WTC11 (cell line): ENCODE data around the gene CRPPA. TPM values are rescaled to one million over a fixed set of nuclear protein-coding genes. Genes with fewer than 3 reads are reported as not detected.

Source experiments
- ATAC-seq: fragments of 200-7000 bp; cut with Tn5 transposase; 2 replicates; pipeline ENCODE4 v1.10.0; 2021; ENCODE audit warnings: mild to moderate bottlenecking, moderate library complexity
- CTCF ChIA-PET: fragments of 300-600 bp; sonication (Branson Sonifier 250); formaldehyde crosslinking; loops from one replicate; lab custom pipeline; 2021; ENCODE audit warnings: antibody characterized with exemption; lab: Charles Lee
- POLR2A ChIA-PET: fragments of 350-600 bp; sonication (Branson Sonifier 250); formaldehyde crosslinking; loops from one replicate; lab custom pipeline; 2021; ENCODE audit warnings: antibody characterized with exemption; lab: Charles Lee
- DNase-seq: peaks from one replicate; pipeline ENCODE4 v3.0.0; 2021; ENCODE audit warnings: low spot score
- H3K27ac Mint-ChIP-seq: 2 replicates; pipeline ENCODE4 v1.8.0; 2021; ENCODE audit warnings: mixed read lengths
- H3K27me3 Mint-ChIP-seq: 2 replicates; pipeline ENCODE4 v1.8.0; 2021; ENCODE audit warnings: low read depth, mild to moderate bottlenecking, moderate library complexity, mixed read lengths
- H3K36me3 Mint-ChIP-seq: 2 replicates; pipeline ENCODE4 v1.8.0; 2021; ENCODE audit warnings: mixed read lengths
- H3K4me1 Mint-ChIP-seq: 2 replicates; pipeline ENCODE4 v1.8.0; 2022; ENCODE audit warnings: mixed read lengths
- H3K4me3 Mint-ChIP-seq: 2 replicates; pipeline ENCODE4 v1.8.0; 2021; ENCODE audit warnings: mild to moderate bottlenecking, moderate library complexity, mixed read lengths
- H3K9me3 Mint-ChIP-seq: 2 replicates; pipeline ENCODE4 v1.8.0; 2021; ENCODE audit warnings: mixed read lengths
- ATF1 ChIP-seq: sonication (generic); formaldehyde crosslinking; IDR thresholded peaks from 2 replicates; pipeline ENCODE4 v1.8.1; 2023; ENCODE audit warnings: mild to moderate bottlenecking, moderate library complexity, missing genetic modification reagents
- FOXJ3 ChIP-seq: sonication (generic); formaldehyde crosslinking; IDR thresholded peaks from 2 replicates; pipeline ENCODE4 v1.9.0; 2021; ENCODE audit warnings: missing genetic modification reagents, mild to moderate bottlenecking, borderline replicate concordance
- FOXP1 ChIP-seq: sonication (generic); formaldehyde crosslinking; IDR thresholded peaks from 2 replicates; pipeline ENCODE4 v1.8.0; 2022; ENCODE audit warnings: missing genetic modification reagents, mild to moderate bottlenecking, moderate library complexity, borderline replicate concordance
- JUN ChIP-seq: sonication (generic); formaldehyde crosslinking; IDR thresholded peaks from 2 replicates; pipeline ENCODE4 v1.8.0; 2023; ENCODE audit warnings: mild to moderate bottlenecking, missing genetic modification reagents
- KAT7 ChIP-seq: sonication (generic); formaldehyde crosslinking; IDR thresholded peaks from 2 replicates; pipeline ENCODE4 v1.8.1; 2023; ENCODE audit warnings: missing genetic modification reagents, mild to moderate bottlenecking, borderline replicate concordance
- MXD4 ChIP-seq: fragments of 250-450 bp; sonication (Bioruptor Pico); IDR thresholded peaks from 2 replicates; pipeline ENCODE4 v1.8.0; 2021; ENCODE audit warnings: mild to moderate bottlenecking, moderate library complexity, borderline replicate concordance
- NR1H2 ChIP-seq: sonication (generic); formaldehyde crosslinking; IDR thresholded peaks from 2 replicates; pipeline ENCODE4 v1.9.0; 2021; ENCODE audit warnings: mild to moderate bottlenecking, moderate library complexity, missing genetic modification reagents
- PRRX2 ChIP-seq: fragments of 250-450 bp; sonication (Bioruptor Pico); IDR thresholded peaks from 2 replicates; pipeline ENCODE4 v1.8.0; 2021; ENCODE audit warnings: mild to moderate bottlenecking
- TEAD1 ChIP-seq: sonication (generic); formaldehyde crosslinking; IDR thresholded peaks from 2 replicates; pipeline ENCODE4 v1.8.0; 2022; ENCODE audit warnings: mild to moderate bottlenecking, missing genetic modification reagents
- TEAD4 ChIP-seq: sonication (generic); formaldehyde crosslinking; IDR thresholded peaks from 2 replicates; pipeline ENCODE4 v1.8.0; 2022; ENCODE audit warnings: mild to moderate bottlenecking, missing genetic modification reagents
- ZNF396 ChIP-seq: fragments of 250-450 bp; sonication (Bioruptor Pico); IDR thresholded peaks from 2 replicates; pipeline ENCODE4 v1.8.0; 2021; ENCODE audit warnings: mild to moderate bottlenecking, moderate library complexity, borderline replicate concordance
- ZNF423 ChIP-seq: fragments of 250-450 bp; sonication (Bioruptor Pico); IDR thresholded peaks from 2 replicates; pipeline ENCODE4 v2.1.2; 2022; ENCODE audit warnings: mild to moderate bottlenecking, moderate library complexity
- total RNA-seq: library from RNA; stranded (reverse); gene quantifications from 3 replicates; pipeline ENCODE4 v1.2.3, GENCODE V29; 2021
- TF ChIP-seq, protein P1 (sequence below): sonication (generic); formaldehyde crosslinking; IDR thresholded peaks from 2 replicates; pipeline ENCODE4 v1.8.0; 2022; ENCODE audit warnings: mild to moderate bottlenecking, missing genetic modification reagents
- TF ChIP-seq, protein P2 (sequence below): sonication (generic); formaldehyde crosslinking; IDR thresholded peaks from 2 replicates; pipeline ENCODE4 v1.8.1; 2022; ENCODE audit warnings: mild to moderate bottlenecking, moderate library complexity, missing genetic modification reagents
- TF ChIP-seq, protein P3 (sequence below): sonication (generic); formaldehyde crosslinking; IDR thresholded peaks from 2 replicates; pipeline ENCODE4 v1.8.0; 2022; ENCODE audit warnings: mild to moderate bottlenecking, missing genetic modification reagents
- TF ChIP-seq, protein P4 (sequence below): sonication (generic); formaldehyde crosslinking; IDR thresholded peaks from 2 replicates; pipeline ENCODE4 v1.8.0; 2023; ENCODE audit warnings: missing genetic modification reagents
- TF ChIP-seq, protein P5 (sequence below): fragments of 250-450 bp; sonication (Bioruptor Pico); IDR thresholded peaks from 2 replicates; pipeline ENCODE4 v1.9.0; 2021; ENCODE audit warnings: mild to moderate bottlenecking, borderline replicate concordance
- TF ChIP-seq, protein P6 (sequence below): sonication (generic); formaldehyde crosslinking; conservative IDR thresholded peaks from 2 replicates; pipeline ENCODE4 v1.8.1; 2023; ENCODE audit warnings: mild to moderate bottlenecking, low read depth, missing genetic modification reagents, moderate library complexity
- TF ChIP-seq, protein P7 (sequence below): fragments of 250-450 bp; sonication (Bioruptor Pico); conservative IDR thresholded peaks from 2 replicates; pipeline ENCODE4 v1.9.0; 2021; ENCODE audit warnings: mild to moderate bottlenecking
- TF ChIP-seq, protein P8 (sequence below): sonication (generic); formaldehyde crosslinking; conservative IDR thresholded peaks from 2 replicates; pipeline ENCODE4 v1.8.1; 2022; ENCODE audit warnings: mild to moderate bottlenecking, missing genetic modification reagents

The CRPPA gene
- total RNA-seq, 1 experiment from 2014 or later, result 0.87 TPM

DNA sequence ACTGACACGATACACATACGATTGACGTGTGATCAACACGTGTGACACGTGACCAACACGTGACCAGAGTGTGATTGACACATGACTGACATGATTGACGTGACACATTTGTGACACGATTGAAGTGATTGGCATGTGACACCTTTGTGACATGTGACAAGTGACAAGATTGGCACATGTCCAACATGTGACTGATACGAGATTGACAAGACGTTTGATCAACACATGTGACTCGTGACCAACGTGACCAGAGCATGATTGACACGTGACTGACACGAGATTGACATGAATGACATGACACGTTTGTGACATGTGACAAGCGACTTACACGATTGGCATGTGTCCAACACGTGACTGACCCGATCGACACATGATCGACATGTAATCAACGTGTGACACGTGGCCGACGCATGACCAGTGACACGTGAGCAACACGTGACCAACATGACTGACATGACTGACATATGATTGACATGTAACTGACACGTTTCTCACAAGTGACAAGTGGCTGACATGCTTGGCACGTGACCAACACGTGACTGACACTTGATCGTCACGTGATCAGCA lies 22.0 kb downstream of the CRPPA start:
- Mint-ChIP-seq H3K27me3 (peaks cover 26% of the 10 kb centered on the region), H3K36me3 (peaks cover 64% of the 10 kb centered on the region), H3K27ac (no peak overlapping the region), H3K4me1 (no peaks in the 10 kb centered on the region), H3K9me3 (peaks cover 88% of the 10 kb centered on the region), H3K4me3 (no peak overlapping the region)
- TF ChIP-seq ATF1 (CRISPR knock-in tag) (no peak), PRRX2 (no peak), JUN (CRISPR knock-in tag) (no peak)
- TF ChIP-seq, protein P1, sequence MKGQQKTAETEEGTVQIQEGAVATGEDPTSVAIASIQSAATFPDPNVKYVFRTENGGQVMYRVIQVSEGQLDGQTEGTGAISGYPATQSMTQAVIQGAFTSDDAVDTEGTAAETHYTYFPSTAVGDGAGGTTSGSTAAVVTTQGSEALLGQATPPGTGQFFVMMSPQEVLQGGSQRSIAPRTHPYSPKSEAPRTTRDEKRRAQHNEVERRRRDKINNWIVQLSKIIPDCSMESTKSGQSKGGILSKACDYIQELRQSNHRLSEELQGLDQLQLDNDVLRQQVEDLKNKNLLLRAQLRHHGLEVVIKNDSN (CRISPR knock-in tag), result no peak
- DNase-seq, result no peak
- no peak for ATAC-seq
- ChIA-PET CTCF (no interaction called here), POLR2A (no interaction called here)

DNA sequence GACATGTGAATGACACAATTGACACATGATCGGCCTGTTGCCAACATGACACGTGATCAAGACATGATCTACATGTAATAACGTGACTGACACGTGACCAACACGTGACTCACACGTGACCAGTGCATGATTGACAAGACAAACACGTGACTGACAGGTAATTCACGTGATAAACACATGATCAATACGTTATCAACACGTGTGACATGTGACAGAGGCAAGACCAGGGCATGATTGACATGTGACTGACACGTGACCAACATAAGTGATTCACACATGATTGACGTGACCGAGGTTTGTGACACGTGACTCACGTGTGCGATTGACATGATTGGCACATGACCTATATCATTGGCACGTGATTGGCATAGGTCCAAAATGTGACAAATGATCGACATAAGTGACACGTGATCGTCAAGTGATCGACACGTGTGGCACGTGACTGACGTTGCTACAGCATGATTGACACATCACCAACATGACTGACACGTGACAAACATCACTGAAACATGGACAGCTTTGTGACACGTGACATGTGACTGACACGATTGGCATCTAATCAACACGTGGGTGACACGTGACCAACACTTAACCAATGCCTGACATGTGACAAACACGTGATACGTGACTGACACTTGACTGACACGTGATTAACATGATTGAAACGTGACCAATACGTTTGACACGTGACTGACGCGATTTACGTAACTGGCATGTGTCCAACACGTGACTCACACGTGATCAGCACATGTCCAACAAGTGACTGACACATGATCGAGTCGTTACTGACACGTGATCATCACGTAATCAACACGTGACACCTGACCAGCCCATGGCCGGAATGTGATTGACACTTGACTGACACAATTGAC lies 23.0 kb downstream of the CRPPA start:
- peaks cover 94% of the 10 kb centered on the region for H3K9me3 Mint-ChIP-seq
- H3K4me3 Mint-ChIP-seq, result no peak overlapping the region
- ATAC-seq (no peak), DNase-seq (no peak)
- H3K36me3 Mint-ChIP-seq, result peaks cover 68% of the 10 kb centered on the region
- H3K4me1 Mint-ChIP-seq, result no peaks in the 10 kb centered on the region
- POLR2A ChIA-PET, result no interaction called here
- CTCF ChIA-PET, result no interaction called here
- H3K27ac Mint-ChIP-seq, result no peak overlapping the region
- peaks cover 26% of the 10 kb centered on the region for H3K27me3 Mint-ChIP-seq
- TF ChIP-seq FOXP1 (CRISPR knock-in tag) (no peak), ZNF396 (CRISPR knock-in tag) (no peak), KAT7 (CRISPR knock-in tag) (no peak), TEAD4 (CRISPR knock-in tag) (no peak), ZNF423 (CRISPR knock-in tag) (no peak), FOXJ3 (CRISPR knock-in tag) (no peak), NR1H2 (CRISPR knock-in tag) (no peak), TEAD1 (CRISPR knock-in tag) (no peak), MXD4 (CRISPR knock-in tag) (no peak)
- TF ChIP-seq, protein P2, sequence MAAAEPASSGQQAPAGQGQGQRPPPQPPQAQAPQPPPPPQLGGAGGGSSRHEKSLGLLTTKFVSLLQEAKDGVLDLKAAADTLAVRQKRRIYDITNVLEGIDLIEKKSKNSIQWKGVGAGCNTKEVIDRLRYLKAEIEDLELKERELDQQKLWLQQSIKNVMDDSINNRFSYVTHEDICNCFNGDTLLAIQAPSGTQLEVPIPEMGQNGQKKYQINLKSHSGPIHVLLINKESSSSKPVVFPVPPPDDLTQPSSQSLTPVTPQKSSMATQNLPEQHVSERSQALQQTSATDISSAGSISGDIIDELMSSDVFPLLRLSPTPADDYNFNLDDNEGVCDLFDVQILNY (CRISPR knock-in tag), result no peak
- TF ChIP-seq, protein P3, sequence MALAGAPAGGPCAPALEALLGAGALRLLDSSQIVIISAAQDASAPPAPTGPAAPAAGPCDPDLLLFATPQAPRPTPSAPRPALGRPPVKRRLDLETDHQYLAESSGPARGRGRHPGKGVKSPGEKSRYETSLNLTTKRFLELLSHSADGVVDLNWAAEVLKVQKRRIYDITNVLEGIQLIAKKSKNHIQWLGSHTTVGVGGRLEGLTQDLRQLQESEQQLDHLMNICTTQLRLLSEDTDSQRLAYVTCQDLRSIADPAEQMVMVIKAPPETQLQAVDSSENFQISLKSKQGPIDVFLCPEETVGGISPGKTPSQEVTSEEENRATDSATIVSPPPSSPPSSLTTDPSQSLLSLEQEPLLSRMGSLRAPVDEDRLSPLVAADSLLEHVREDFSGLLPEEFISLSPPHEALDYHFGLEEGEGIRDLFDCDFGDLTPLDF (CRISPR knock-in tag), result no peak
- TF ChIP-seq, protein P4, sequence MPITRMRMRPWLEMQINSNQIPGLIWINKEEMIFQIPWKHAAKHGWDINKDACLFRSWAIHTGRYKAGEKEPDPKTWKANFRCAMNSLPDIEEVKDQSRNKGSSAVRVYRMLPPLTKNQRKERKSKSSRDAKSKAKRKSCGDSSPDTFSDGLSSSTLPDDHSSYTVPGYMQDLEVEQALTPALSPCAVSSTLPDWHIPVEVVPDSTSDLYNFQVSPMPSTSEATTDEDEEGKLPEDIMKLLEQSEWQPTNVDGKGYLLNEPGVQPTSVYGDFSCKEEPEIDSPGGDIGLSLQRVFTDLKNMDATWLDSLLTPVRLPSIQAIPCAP (CRISPR knock-in tag), result no peak
- TF ChIP-seq, protein P5, sequence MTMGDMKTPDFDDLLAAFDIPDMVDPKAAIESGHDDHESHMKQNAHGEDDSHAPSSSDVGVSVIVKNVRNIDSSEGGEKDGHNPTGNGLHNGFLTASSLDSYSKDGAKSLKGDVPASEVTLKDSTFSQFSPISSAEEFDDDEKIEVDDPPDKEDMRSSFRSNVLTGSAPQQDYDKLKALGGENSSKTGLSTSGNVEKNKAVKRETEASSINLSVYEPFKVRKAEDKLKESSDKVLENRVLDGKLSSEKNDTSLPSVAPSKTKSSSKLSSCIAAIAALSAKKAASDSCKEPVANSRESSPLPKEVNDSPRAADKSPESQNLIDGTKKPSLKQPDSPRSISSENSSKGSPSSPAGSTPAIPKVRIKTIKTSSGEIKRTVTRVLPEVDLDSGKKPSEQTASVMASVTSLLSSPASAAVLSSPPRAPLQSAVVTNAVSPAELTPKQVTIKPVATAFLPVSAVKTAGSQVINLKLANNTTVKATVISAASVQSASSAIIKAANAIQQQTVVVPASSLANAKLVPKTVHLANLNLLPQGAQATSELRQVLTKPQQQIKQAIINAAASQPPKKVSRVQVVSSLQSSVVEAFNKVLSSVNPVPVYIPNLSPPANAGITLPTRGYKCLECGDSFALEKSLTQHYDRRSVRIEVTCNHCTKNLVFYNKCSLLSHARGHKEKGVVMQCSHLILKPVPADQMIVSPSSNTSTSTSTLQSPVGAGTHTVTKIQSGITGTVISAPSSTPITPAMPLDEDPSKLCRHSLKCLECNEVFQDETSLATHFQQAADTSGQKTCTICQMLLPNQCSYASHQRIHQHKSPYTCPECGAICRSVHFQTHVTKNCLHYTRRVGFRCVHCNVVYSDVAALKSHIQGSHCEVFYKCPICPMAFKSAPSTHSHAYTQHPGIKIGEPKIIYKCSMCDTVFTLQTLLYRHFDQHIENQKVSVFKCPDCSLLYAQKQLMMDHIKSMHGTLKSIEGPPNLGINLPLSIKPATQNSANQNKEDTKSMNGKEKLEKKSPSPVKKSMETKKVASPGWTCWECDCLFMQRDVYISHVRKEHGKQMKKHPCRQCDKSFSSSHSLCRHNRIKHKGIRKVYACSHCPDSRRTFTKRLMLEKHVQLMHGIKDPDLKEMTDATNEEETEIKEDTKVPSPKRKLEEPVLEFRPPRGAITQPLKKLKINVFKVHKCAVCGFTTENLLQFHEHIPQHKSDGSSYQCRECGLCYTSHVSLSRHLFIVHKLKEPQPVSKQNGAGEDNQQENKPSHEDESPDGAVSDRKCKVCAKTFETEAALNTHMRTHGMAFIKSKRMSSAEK (CRISPR knock-in tag), result no peak
- TF ChIP-seq, protein P6, sequence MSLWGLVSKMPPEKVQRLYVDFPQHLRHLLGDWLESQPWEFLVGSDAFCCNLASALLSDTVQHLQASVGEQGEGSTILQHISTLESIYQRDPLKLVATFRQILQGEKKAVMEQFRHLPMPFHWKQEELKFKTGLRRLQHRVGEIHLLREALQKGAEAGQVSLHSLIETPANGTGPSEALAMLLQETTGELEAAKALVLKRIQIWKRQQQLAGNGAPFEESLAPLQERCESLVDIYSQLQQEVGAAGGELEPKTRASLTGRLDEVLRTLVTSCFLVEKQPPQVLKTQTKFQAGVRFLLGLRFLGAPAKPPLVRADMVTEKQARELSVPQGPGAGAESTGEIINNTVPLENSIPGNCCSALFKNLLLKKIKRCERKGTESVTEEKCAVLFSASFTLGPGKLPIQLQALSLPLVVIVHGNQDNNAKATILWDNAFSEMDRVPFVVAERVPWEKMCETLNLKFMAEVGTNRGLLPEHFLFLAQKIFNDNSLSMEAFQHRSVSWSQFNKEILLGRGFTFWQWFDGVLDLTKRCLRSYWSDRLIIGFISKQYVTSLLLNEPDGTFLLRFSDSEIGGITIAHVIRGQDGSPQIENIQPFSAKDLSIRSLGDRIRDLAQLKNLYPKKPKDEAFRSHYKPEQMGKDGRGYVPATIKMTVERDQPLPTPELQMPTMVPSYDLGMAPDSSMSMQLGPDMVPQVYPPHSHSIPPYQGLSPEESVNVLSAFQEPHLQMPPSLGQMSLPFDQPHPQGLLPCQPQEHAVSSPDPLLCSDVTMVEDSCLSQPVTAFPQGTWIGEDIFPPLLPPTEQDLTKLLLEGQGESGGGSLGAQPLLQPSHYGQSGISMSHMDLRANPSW (CRISPR knock-in tag), result no peak
- TF ChIP-seq, protein P7, sequence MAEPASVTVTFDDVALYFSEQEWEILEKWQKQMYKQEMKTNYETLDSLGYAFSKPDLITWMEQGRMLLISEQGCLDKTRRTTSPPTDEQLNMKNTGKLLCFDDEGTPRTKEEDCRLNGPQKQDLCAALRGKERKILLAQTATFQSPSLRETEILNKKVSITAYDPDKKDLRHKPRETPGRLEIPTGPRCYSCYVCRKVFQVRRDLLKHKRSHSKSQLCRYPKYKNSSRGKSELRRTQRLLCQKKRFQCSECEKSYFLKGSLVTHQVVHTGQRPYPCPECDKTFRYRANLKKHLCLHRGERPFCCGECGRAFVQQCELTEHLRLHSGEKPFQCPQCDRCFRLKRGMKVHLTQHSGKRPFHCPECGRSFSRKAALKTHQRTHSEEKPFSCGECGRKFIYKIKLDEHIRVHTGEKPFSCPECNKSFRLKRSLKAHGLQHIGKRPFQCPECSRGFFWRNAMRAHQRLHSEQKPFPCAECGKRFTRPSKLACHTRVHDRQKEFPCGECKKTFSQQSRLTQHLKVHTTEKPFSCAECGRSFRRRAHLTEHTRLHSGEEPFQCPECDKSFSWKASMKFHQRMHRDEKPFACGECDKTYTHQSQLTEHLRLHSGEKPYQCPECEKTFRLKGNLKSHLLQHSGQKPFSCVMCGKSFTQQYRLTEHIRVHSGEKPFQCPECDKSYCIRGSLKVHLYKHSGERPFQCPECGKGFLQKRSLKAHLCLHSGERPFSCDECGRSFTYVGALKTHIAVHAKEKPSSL (CRISPR knock-in tag), result no peak
- TF ChIP-seq, protein P8, sequence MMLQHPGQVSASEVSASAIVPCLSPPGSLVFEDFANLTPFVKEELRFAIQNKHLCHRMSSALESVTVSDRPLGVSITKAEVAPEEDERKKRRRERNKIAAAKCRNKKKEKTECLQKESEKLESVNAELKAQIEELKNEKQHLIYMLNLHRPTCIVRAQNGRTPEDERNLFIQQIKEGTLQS (CRISPR knock-in tag), result no peak
